ENCODE results near the gene ZNF146. TPM values are rescaled to one million over a fixed set of nuclear protein-coding genes. Genes with fewer than 3 reads are reported as not detected.

Gene ZNF146
- total RNA-seq, 1 experiment from 2014 or later: 163 TPM

Other genes with a start within 250 kb of the ZNF146 start
- 40.4 and 61.9 TPM in 2 replicates for gene SDHAF1, start 219.9 kb upstream of the ZNF146 start, total RNA-seq (2014; rRNA removed; shearing (Covaris generic))
- 0.60 and 0.94 TPM in 2 replicates for gene SYNE4, start 206.3 kb upstream of the ZNF146 start, total RNA-seq (2014; rRNA removed; shearing (Covaris generic))
- gene ALKBH6, start 200.9 kb upstream of the ZNF146 start, total RNA-seq (2014; rRNA removed; shearing (Covaris generic)): 47.7 and 63.7 TPM in 2 replicates
- gene CLIP3, start 182.2 kb upstream of the ZNF146 start, total RNA-seq (2014; rRNA removed; shearing (Covaris generic)): 1.9 and 3.8 TPM in 2 replicates
- 1.9 and 6.3 TPM in 2 replicates for gene THAP8, start 160.8 kb upstream of the ZNF146 start, total RNA-seq (2014; rRNA removed; shearing (Covaris generic))
- gene WDR62, start 160.2 kb upstream of the ZNF146 start, total RNA-seq (2014; rRNA removed; shearing (Covaris generic)): 21.5 and 21.9 TPM in 2 replicates
- gene OVOL3, start 104.0 kb upstream of the ZNF146 start, total RNA-seq (2014; rRNA removed; shearing (Covaris generic)): not detected in 2 replicates
- 192 and 193 TPM in 2 replicates for gene POLR2I, start 100.2 kb upstream of the ZNF146 start, total RNA-seq (2014; rRNA removed; shearing (Covaris generic))
- 509 and 536 TPM in 2 replicates for gene TBCB, start 99.6 kb upstream of the ZNF146 start, total RNA-seq (2014; rRNA removed; shearing (Covaris generic))
- 462 and 482 TPM in 2 replicates for gene CAPNS1, start 75.0 kb upstream of the ZNF146 start, total RNA-seq (2014; rRNA removed; shearing (Covaris generic))
- gene COX7A1, start 62.7 kb upstream of the ZNF146 start, total RNA-seq (2014; rRNA removed; shearing (Covaris generic)): not detected in 2 replicates
- 1.4 and 3.8 TPM in 2 replicates for gene ZNF565, start 441 bp upstream of the ZNF146 start, total RNA-seq (2014; rRNA removed; shearing (Covaris generic))
- gene ZFP14, start 164.1 kb downstream of the ZNF146 start, total RNA-seq (2014; rRNA removed; shearing (Covaris generic)): 1.5 and 2.2 TPM in 2 replicates
- gene ZFP82, start 203.5 kb downstream of the ZNF146 start, total RNA-seq (2014; rRNA removed; shearing (Covaris generic)): 0.88 and 3.7 TPM in 2 replicates

Measured in H4 (cell line).